ENCODE data around the gene FOXR1. TPM values are rescaled to one million over a fixed set of nuclear protein-coding genes. Genes with fewer than 3 reads are reported as not detected.
"Not testable (repeated sequence)": the region's sequence is repeated elsewhere in the genome, so short reads cannot be mapped to it uniquely, and the experiment has no call there.

The FOXR1 gene
- total RNA-seq, 1 experiment from 2014 or later = not detected

DNA sequence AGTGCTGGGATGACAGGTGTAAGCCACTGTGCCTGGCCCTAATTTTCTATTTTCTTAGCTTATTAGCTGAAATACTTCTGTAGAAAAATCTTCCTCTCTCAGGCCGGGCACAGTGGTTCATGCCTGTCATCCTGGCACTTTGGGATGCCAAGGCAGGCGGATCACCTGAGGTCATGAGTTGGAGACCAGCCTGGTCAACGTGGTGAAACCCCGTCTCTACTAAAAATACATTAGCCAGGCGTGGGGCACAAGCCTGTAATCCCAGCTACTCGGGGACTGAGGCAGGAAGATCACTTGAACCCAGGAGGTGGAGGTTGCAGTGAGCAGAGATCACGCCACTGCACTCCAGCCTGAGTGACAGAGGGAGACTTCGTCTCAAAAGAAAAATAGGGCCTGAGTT lies 12.8 kb downstream of the FOXR1 start:
- in situ Hi-C loops (cut with HindIII; ENCODE audit: low sequenced_read_pairs) = not testable (repeated sequence)

DNA sequence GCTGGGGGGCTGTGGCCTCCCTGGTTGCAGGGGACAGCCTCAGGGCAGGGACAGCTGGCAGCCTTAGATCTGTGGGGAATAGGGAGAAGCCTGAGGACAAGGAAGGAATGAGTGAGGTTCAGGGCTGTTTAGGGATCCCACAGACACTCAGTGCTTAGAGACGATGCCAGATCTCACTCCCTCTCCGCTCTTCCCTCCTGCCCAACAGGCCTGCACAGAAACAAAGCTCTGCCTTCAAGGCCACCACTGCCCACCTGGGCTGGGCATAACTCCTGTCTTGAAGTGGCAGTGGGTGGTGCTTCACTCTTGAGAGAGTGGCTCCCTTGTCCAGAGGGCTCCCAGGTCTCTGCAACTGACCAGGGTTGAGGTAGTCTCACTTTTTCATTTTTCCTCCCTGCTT lies 13.3 kb downstream of the FOXR1 start:
- in situ Hi-C loops (cut with HindIII; ENCODE audit: low sequenced_read_pairs) = no loop called here
- DNase-seq (ENCODE audit: low spot score) = no peak

More for the DNA sequence above, 12.8 kb downstream of the FOXR1 start:
- DNase-seq (ENCODE audit: low spot score) = not testable (repeated sequence)

DNA sequence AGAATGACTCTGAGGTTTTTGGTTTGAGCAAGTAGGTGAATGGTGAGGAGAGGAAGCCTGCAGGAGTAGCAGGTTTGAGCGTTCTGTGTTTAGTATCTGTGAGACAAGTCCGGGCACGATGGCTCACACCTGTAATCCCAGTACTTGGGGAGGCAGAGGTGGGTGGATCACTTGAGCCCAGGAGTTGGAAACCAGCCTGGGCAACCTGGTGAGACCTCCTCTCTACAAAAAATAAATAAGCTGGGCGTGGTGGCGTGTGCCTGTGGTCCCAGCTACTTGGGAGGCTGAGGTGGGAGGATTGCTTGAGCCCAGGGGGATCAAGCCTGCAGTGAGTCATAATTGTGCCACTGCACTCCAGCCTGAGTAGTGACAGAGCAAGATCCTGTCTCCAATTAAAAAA lies 16.7 kb downstream of the FOXR1 start:
- in situ Hi-C loops (cut with HindIII; ENCODE audit: low sequenced_read_pairs) = no loop called here

DNA sequence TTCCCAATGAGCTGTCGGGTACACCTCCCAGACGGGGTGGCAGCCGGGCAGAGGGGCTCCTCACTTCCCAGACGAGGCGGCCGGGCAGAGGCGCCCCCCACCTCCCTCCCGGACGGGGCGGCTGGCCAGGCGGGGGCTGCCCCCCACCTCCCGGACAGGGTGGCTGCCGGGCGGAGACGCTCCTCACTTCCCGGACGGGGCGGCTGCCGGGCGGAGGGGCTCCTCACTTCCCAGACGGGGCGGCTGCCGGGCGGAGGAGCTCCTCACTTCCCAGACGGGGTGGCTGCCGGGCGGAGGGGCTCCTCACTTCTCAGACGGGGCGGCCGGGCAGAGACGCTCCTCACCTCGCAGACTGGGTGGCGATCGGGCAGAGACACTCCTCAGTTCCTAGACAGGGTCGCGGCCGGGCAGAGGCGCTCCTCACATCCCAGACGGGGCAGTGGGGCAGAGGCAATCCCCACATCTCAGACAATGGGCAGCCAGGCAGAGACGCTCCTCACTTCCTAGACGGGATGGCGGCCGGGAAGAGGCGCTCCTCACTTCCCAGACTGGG lies 20.0 kb downstream of the FOXR1 start:
- in situ Hi-C loops (cut with HindIII; ENCODE audit: low sequenced_read_pairs); DNase-seq (ENCODE audit: low spot score): not testable (repeated sequence)

More for the DNA sequence above, 16.7 kb downstream of the FOXR1 start:
- no peak for DNase-seq (ENCODE audit: low spot score)

DNA sequence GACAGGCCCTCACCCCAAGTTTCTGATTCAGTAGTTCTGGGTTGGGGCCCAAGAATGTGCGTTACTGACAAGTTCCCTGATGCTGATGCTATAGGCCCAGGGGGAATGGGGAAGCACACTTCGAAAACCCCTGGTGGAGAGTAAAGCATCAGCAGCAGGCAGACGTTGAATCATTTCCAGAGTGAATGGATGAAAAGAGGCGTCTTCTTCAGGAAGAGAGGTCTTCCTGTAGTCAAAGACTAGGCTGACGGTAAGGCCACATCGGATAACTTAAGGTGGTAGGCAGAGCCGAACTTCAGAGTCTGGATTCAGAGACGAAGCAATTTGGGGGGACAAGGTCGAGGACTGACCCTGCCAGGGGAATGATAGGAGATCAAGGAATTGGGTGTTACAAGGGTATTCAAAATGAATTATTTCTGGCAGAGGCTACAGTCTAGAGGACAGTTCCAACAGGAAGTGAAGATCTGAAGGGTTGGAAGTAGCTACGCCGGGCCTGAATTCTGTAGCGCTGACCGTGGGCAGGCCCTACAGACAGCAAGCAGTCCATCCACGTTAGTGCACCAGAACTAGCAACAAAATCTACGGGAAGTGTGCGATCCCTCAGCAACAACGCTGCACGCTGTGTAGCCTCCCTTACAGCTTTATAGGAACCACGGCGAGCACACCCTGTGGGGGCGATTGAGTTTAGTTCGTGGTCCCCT lies 25.5 kb downstream of the FOXR1 start:
- in situ Hi-C loops (cut with HindIII; ENCODE audit: low sequenced_read_pairs) = no loop called here
- DNase-seq (ENCODE audit: low spot score) = peak; percentile 48

DNA sequence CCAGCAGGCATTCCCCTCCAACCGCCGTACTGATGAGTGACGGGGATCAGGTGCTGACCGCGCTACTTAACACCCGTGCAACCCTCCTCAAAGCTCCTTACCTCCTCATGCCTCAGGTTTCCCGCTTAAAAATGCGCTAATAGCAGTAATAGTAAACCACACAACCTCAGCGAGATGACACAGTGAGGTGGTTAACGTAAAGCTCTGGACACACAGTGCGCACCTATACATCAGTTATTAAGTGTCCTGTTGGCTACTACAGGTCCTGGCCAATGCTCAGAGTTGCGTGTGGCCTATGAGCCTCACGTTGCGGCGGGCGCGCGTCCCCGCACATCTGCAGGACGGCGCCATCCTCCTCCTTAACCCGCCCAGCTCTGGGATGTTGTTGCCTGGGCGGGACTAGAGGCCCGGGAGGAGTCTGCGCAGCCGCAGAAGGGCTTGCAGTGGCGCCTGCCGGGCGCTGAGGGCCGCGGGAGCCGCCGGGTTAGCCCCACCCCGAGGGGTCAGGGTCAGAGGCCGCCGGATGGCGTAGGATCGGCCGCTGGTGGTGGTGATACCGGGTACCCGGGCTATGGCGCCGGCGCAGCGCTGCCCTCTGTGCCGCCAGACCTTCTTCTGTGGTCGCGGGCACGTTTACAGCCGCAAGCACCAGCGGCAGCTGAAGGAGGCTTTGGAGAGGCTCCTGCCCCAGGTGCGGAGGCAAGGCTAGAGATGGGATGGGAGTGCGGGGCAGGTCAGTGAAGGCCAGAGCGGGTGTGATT lies 26.2 kb downstream of the FOXR1 start, which contains the start of gene CENATAC:
Gene CENATAC, plus strand, starts transcription at position 512 of the 761 bp plus-strand sequence. Its CDS starts 60 bp downstream, at position 572.
- DNase-seq (ENCODE audit: low spot score) = peak; percentile 93
- in situ Hi-C loops (cut with HindIII; ENCODE audit: low sequenced_read_pairs) = no loop called here

DNA sequence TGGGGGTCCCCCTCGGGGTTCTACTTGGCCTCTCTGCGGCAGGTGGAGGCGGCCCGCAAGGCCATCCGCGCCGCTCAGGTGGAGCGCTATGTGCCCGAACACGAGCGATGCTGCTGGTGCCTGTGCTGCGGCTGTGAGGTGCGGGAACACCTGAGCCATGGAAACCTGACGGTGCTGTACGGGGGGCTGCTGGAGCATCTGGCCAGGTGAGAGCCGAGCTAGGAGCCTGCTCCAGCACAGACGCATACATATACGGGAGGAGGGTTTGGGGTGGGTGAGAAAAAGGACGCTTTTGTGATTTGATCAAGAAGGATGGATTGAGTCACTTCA lies 26.8 kb downstream of the FOXR1 start:
- in situ Hi-C loops (cut with HindIII; ENCODE audit: low sequenced_read_pairs) = no loop called here
- no peak for DNase-seq (ENCODE audit: low spot score)

DNA sequence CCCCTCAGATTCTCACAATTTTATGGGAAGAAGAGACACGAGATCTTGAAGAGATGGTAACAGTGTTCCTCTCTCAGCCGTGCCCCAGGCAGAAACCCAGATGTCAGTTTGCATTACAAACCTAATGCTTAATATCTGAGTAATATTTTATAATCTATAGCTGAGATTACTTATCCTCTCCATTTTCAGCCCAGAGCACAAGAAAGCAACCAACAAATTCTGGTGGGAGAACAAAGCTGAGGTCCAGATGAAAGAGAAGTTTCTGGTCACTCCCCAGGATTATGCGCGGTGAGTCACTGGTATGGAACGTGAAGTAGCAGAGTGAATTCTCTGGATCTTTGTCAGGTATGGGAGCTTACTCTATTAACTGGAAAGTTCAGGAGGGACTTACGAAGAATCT lies 27.3 kb downstream of the FOXR1 start:
- no peak for DNase-seq (ENCODE audit: low spot score)
- in situ Hi-C loops (cut with HindIII; ENCODE audit: low sequenced_read_pairs) = no loop called here

DNA sequence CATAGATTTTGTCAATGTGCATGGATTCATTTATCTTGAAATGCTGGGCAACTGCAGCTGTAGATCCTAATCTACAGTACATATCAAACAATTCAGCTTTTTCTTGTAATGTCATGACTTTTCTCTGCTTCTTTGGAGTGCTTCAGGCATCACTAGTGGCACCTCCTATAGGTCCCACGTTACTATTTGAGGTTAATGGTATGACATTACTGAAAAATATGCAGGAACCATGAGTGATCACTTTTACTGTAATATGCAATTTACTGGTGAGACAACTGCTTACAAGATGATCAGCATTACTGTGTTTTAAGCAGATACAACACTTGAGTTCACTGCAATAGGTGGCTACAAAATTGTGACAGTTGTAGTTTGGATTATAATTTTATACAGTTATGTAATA lies 29.3 kb downstream of the FOXR1 start:
- in situ Hi-C loops (cut with HindIII; ENCODE audit: low sequenced_read_pairs) = no loop called here
- DNase-seq (ENCODE audit: low spot score) = no peak

DNA sequence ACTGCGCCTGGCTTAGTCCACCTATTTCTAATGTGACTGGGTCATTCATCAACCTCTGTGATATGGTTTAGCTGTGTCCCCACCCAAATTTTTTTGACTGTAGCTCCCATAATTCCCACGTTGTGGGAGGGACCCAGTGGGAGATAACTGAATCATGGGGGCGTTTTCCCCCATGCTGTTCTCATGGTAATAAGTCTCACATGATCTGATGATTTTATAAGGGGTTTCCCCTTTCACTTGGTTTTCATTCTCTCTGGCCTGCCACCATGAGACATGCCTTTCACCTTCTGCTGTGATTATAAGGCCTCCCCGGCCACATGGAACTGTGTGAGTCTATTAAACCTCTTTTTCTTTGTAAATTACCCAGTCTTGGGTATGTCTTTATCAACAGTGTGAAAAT lies 35.1 kb downstream of the FOXR1 start:
- in situ Hi-C loops (cut with HindIII; ENCODE audit: low sequenced_read_pairs) = no loop called here
- no peak for DNase-seq (ENCODE audit: low spot score)

DNA sequence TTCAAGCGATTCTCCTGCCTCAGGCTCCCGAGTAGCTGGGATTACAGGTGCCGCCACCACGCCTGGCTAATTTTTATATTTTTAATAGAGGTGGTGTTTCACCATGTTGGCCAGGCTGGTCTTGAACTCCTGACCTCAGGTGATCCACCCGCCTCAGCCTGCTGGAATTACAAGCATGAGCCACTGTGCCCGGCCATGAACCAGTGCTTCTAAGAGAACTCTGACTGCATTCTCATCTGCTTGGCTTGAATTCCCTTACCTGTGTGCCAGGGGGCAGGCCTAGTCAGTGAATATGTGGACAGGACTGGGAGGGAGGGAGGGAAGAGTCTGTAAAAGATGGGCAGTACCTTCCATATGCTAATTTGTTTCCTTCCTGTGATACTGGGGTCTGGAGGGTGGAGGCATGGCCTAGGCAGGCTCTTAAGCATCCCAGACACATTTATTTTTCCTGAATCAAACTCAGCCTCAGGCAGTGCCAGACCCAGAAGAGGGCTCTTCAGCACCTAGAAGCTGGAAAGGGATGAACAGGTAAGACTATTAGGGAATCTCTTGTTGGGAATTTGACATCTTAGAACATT lies 40.0 kb downstream of the FOXR1 start:
- DNase-seq (ENCODE audit: low spot score) = no peak
- in situ Hi-C loops (cut with HindIII; ENCODE audit: low sequenced_read_pairs) = loop anchor here (10.0 kb wide), 1 partner anchor 93 kb away; the partner anchor contains the start of genes C2CD2L and DPAGT1

DNA sequence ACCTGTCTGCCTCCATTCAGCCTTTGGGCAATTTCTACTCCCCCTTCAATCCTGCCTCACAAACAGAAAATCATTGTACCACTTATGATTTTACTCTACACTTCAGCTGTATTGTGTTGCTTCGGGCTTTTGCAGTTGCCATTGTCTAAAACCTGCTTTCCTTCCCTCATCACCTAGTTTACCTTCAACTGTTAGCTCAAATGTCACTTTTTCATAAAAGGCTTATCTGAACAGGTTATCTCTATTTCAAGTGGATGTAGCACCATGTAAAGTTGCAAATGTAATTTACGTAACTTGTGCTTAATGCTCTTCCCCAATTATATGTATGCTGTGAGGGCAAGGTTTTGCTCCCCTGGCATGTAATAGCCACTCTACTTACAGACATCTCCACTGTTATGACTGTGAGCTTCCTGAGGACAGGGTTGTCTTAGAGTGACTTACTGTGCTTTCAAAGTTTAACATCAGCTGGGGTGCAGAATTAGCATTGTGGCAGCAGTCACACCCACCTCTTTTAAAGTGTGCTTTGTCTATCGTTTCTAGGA lies 41.1 kb downstream of the FOXR1 start:
- in situ Hi-C loops (cut with HindIII; ENCODE audit: low sequenced_read_pairs) = loop anchor here (10.0 kb wide), 1 partner anchor 92 kb away; the partner anchor contains the start of genes C2CD2L and DPAGT1
- no peak for DNase-seq (ENCODE audit: low spot score)

DNA sequence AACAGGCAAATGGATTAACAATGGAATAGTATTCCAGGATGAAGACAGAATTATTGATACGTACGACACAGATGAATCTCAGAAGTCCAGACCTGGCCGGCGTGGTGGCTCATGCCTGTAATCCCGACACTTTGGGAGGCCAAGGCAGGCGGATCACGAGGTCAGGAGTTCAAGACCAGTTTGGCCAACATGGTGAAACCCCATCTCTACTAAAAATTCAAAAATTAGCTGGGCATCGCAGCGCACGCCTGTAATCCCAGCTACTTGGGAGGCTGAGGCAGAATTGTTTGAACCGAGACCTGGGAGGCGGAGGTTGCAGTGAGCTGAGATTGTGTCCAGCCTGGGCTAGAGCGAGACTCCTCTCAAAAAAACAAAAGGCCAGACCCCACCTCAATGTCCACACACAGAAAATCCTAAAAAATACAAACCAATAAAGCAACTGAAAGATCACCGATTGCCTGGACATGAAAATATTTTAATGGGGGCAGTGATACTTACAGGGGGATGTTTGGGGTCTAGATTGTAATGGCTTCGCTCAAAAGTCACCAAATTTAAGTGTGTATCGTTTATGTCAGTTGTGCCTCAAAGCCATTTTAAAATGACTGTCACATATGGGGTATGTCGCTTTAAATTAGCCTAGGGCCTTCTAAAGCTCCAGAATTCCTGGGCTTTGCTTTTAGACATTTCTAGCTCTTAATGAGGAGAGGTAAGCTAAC lies 42.8 kb downstream of the FOXR1 start:
- DNase-seq (ENCODE audit: low spot score) = no peak
- in situ Hi-C loops (cut with HindIII; ENCODE audit: low sequenced_read_pairs) = loop anchor here (10.0 kb wide), 1 partner anchor 90 kb away; the partner anchor contains the start of genes C2CD2L and DPAGT1

DNA sequence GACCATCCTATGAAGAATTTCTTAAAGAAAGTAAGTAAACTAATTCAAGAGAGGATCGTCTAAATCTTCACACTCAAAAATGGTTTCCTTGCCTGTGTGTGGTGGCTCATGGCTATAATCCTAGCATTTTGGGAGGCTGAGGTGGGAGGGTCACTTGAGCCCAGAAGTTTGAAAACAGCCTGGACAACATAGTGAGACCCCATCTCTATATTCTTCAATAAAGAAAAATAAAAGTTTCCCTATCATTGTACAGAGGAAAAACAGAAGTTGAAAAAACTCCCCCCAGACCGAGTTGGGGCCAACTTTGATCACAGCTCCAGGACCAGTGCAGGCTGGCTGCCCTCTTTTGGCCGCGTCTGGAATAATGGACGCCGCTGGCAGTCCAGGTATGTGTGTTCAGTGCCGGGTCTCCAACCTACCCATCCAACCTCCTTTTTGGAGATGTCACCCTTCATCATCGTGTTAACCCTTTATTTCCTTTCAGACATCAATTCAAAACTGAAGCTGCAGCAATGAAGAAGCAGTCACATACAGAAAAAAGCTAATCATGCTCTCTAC lies 43.6 kb downstream of the FOXR1 start:
- no peak for DNase-seq (ENCODE audit: low spot score)
- in situ Hi-C loops (cut with HindIII; ENCODE audit: low sequenced_read_pairs) = loop anchor here (10.0 kb wide), 1 partner anchor 90 kb away; the partner anchor contains the start of genes C2CD2L and DPAGT1

DNA sequence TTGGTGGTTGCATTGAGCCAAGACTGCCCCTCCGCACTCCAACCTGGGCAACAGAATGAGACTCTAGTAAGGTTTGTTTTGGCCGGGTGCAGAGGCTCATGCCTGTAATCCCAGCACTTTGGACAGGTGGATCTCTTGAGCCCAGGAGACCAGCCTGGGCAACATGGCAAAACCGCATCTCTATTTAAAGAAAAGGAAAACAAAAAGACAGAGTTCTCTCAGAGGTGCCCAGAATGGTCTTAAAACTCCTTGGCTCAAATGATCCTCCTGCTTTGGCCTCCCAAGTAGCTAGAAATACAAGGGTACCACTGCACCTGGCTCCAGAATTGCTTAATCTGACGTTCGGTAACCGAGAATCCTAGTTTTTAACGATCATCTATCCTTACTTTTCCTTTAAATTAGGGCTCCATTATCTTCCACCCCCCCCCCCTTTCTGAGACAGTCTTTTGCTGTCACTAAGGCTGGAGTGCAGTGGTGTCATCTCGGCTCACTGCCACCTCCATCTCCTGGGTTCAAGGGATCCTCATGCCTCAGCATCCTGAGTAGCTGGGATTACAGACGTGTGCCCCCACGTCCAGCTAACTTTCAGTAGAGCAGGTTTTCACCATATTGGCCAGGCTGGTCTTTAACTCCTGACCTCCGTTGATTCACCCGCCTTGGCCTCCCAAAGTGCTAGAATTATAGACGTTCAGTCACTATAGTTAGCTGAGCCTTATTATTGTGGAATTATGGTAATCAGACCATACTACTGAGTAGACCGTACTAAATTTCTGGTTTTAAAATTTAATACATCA lies 44.9 kb downstream of the FOXR1 start:
- no peak for DNase-seq (ENCODE audit: low spot score)
- in situ Hi-C loops (cut with HindIII; ENCODE audit: low sequenced_read_pairs) = loop anchor here (10.0 kb wide), 1 partner anchor 88 kb away; the partner anchor contains the start of genes C2CD2L and DPAGT1

DNA sequence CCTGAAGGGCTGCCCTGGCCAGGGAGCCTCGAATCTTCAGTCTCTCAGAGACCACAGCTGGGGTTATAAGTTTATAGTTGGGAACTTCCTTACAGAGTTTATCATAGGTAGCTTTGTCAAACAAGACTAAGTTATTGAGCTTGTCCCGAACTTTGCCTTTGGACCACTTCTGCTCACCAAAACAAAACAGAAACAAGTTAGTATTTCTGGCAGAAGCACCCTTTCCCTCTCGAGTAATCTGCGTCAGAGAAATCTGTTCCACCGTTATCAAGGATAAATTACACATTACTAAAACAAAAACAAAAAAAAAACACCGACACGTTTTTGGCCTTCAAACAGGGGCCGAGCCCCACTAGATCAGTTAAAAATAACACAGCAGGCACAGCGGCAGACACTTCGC lies 45.8 kb downstream of the FOXR1 start:
- in situ Hi-C loops (cut with HindIII; ENCODE audit: low sequenced_read_pairs) = loop anchor here (10.0 kb wide), 1 partner anchor 87 kb away; the partner anchor contains the start of genes C2CD2L and DPAGT1
- DNase-seq (ENCODE audit: low spot score) = not testable (repeated sequence)

All from G401 (cell line).